WTC11 (cell line): Measurements from ENCODE around the gene DNAJC24.

Source experiments
- ATF1 ChIP-seq: sonication (generic); formaldehyde crosslinking; IDR thresholded peaks from 2 replicates; pipeline ENCODE4 v1.8.1; 2023; ENCODE audit warnings: mild to moderate bottlenecking, moderate library complexity, missing genetic modification reagents
- GABPB1 ChIP-seq: sonication (generic); formaldehyde crosslinking; IDR thresholded peaks from 2 replicates; pipeline ENCODE4 v1.8.1; 2023; ENCODE audit warnings: mild to moderate bottlenecking, missing genetic modification reagents
- GRHL2 ChIP-seq: fragments of 250-450 bp; sonication (Bioruptor Pico); IDR thresholded peaks from 2 replicates; pipeline ENCODE4 v1.8.0; 2022; ENCODE audit warnings: mild to moderate bottlenecking, moderate library complexity; ENCODE audit not compliant: insufficient replicate concordance, severe bottlenecking
- NFYB ChIP-seq: sonication (generic); formaldehyde crosslinking; conservative IDR thresholded peaks from 2 replicates; pipeline ENCODE4 v1.8.0; 2022; ENCODE audit warnings: low read depth, missing genetic modification reagents
- NR1H2 ChIP-seq: sonication (generic); formaldehyde crosslinking; IDR thresholded peaks from 2 replicates; pipeline ENCODE4 v1.9.0; 2021; ENCODE audit warnings: mild to moderate bottlenecking, moderate library complexity, missing genetic modification reagents
- SOX15 ChIP-seq: fragments of 250-450 bp; sonication (Bioruptor Pico); IDR thresholded peaks from 2 replicates; pipeline ENCODE4 v1.9.0; 2021; ENCODE audit warnings: mild to moderate bottlenecking
- TCF7 ChIP-seq: sonication (generic); formaldehyde crosslinking; IDR thresholded peaks from 2 replicates; pipeline ENCODE4 v1.8.0; 2022; ENCODE audit warnings: mild to moderate bottlenecking, low read depth, missing genetic modification reagents, moderate library complexity
- TEAD4 ChIP-seq: sonication (generic); formaldehyde crosslinking; IDR thresholded peaks from 2 replicates; pipeline ENCODE4 v1.8.0; 2022; ENCODE audit warnings: mild to moderate bottlenecking, missing genetic modification reagents
- ZNF263 ChIP-seq: sonication (generic); formaldehyde crosslinking; IDR thresholded peaks from 2 replicates; pipeline ENCODE4 v1.8.1; 2022; ENCODE audit warnings: low read depth, mild to moderate bottlenecking, moderate library complexity, missing genetic modification reagents
- TF ChIP-seq, protein P1 (sequence below): fragments of 200-600 bp; IDR thresholded peaks from 2 replicates; pipeline ENCODE4 v1.8.0; 2022; ENCODE audit warnings: antibody characterized with exemption
- TF ChIP-seq, protein P2 (sequence below): sonication (generic); formaldehyde crosslinking; IDR thresholded peaks from 2 replicates; pipeline ENCODE4 v1.8.0; 2023; ENCODE audit warnings: missing genetic modification reagents
- TF ChIP-seq, protein P3 (sequence below): sonication (generic); formaldehyde crosslinking; IDR thresholded peaks from 2 replicates; pipeline ENCODE4 v1.8.1; 2022; ENCODE audit warnings: low read depth, missing genetic modification reagents, borderline replicate concordance
- TF ChIP-seq, protein P4 (sequence below): sonication (generic); formaldehyde crosslinking; IDR thresholded peaks from 2 replicates; pipeline ENCODE4 v1.8.1; 2023; ENCODE audit warnings: mild to moderate bottlenecking, missing genetic modification reagents, moderate library complexity
- TF ChIP-seq, protein P5 (sequence below): fragments of 250-450 bp; sonication (Bioruptor Pico); IDR thresholded peaks from 2 replicates; pipeline ENCODE4 v1.9.0; 2021; ENCODE audit warnings: mild to moderate bottlenecking, borderline replicate concordance

DNA sequence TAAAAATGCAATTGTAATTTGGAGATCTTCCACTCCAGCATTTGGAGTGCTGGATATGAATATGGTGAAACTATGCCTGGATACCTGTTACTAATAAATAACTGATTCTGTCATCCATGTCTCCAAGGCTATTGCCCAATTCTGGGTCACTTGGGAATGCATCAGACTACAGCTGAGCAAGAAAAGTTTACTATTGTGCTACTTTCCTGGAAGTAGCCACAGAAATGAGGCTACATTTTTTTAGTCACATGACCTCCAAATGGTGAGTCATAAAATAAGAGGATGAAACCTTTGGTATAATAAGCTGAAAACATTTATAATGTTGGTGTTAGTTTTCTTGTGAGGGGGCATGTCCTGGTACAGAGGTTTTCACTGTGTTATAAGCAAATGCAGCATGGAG, 44.5 kb upstream of the DNAJC24 start:
- TF ChIP-seq, protein P1, sequence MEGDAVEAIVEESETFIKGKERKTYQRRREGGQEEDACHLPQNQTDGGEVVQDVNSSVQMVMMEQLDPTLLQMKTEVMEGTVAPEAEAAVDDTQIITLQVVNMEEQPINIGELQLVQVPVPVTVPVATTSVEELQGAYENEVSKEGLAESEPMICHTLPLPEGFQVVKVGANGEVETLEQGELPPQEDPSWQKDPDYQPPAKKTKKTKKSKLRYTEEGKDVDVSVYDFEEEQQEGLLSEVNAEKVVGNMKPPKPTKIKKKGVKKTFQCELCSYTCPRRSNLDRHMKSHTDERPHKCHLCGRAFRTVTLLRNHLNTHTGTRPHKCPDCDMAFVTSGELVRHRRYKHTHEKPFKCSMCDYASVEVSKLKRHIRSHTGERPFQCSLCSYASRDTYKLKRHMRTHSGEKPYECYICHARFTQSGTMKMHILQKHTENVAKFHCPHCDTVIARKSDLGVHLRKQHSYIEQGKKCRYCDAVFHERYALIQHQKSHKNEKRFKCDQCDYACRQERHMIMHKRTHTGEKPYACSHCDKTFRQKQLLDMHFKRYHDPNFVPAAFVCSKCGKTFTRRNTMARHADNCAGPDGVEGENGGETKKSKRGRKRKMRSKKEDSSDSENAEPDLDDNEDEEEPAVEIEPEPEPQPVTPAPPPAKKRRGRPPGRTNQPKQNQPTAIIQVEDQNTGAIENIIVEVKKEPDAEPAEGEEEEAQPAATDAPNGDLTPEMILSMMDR, result no peak
- TF ChIP-seq TCF7 (no peak), GRHL2 (CRISPR knock-in tag) (no peak), GABPB1 (CRISPR knock-in tag) (no peak), SOX15 (CRISPR knock-in tag) (no peak), ZNF263 (CRISPR knock-in tag) (no peak), NR1H2 (CRISPR knock-in tag) (no peak), ATF1 (CRISPR knock-in tag) (no peak), TEAD4 (CRISPR knock-in tag) (no peak), NFYB (CRISPR knock-in tag) (no peak)
- TF ChIP-seq, protein P2, sequence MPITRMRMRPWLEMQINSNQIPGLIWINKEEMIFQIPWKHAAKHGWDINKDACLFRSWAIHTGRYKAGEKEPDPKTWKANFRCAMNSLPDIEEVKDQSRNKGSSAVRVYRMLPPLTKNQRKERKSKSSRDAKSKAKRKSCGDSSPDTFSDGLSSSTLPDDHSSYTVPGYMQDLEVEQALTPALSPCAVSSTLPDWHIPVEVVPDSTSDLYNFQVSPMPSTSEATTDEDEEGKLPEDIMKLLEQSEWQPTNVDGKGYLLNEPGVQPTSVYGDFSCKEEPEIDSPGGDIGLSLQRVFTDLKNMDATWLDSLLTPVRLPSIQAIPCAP (CRISPR knock-in tag), result no peak
- TF ChIP-seq, protein P3, sequence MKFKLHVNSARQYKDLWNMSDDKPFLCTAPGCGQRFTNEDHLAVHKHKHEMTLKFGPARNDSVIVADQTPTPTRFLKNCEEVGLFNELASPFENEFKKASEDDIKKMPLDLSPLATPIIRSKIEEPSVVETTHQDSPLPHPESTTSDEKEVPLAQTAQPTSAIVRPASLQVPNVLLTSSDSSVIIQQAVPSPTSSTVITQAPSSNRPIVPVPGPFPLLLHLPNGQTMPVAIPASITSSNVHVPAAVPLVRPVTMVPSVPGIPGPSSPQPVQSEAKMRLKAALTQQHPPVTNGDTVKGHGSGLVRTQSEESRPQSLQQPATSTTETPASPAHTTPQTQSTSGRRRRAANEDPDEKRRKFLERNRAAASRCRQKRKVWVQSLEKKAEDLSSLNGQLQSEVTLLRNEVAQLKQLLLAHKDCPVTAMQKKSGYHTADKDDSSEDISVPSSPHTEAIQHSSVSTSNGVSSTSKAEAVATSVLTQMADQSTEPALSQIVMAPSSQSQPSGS (CRISPR knock-in tag), result no peak
- TF ChIP-seq, protein P4, sequence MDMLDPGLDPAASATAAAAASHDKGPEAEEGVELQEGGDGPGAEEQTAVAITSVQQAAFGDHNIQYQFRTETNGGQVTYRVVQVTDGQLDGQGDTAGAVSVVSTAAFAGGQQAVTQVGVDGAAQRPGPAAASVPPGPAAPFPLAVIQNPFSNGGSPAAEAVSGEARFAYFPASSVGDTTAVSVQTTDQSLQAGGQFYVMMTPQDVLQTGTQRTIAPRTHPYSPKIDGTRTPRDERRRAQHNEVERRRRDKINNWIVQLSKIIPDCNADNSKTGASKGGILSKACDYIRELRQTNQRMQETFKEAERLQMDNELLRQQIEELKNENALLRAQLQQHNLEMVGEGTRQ, result no peak
- TF ChIP-seq, protein P5, sequence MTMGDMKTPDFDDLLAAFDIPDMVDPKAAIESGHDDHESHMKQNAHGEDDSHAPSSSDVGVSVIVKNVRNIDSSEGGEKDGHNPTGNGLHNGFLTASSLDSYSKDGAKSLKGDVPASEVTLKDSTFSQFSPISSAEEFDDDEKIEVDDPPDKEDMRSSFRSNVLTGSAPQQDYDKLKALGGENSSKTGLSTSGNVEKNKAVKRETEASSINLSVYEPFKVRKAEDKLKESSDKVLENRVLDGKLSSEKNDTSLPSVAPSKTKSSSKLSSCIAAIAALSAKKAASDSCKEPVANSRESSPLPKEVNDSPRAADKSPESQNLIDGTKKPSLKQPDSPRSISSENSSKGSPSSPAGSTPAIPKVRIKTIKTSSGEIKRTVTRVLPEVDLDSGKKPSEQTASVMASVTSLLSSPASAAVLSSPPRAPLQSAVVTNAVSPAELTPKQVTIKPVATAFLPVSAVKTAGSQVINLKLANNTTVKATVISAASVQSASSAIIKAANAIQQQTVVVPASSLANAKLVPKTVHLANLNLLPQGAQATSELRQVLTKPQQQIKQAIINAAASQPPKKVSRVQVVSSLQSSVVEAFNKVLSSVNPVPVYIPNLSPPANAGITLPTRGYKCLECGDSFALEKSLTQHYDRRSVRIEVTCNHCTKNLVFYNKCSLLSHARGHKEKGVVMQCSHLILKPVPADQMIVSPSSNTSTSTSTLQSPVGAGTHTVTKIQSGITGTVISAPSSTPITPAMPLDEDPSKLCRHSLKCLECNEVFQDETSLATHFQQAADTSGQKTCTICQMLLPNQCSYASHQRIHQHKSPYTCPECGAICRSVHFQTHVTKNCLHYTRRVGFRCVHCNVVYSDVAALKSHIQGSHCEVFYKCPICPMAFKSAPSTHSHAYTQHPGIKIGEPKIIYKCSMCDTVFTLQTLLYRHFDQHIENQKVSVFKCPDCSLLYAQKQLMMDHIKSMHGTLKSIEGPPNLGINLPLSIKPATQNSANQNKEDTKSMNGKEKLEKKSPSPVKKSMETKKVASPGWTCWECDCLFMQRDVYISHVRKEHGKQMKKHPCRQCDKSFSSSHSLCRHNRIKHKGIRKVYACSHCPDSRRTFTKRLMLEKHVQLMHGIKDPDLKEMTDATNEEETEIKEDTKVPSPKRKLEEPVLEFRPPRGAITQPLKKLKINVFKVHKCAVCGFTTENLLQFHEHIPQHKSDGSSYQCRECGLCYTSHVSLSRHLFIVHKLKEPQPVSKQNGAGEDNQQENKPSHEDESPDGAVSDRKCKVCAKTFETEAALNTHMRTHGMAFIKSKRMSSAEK (CRISPR knock-in tag), result no peak
